Naive thymus-derived CD8-positive, alpha-beta T cell (primary cell): ENCODE data around the gene SLIT1. TPM values are rescaled to one million over a fixed set of nuclear protein-coding genes. Genes with fewer than 3 reads are reported as not detected.
"Not testable (repeated sequence)": the region's sequence is repeated elsewhere in the genome, so short reads cannot be mapped to it uniquely, and the experiment has no call there.

ENCODE experiments used
- ATAC-seq, 2 donors: fragments of 150-1000 bp; cut with Tn5 transposase in 1 of 2; sonication (Bioruptor Pico), chemical (Tn5 transposase) in 1 of 2; 1 replicate in 1 of 2; 2 replicates in 1 of 2; pipeline ENCODE4 v1.10.0; 2021; ENCODE audit warnings: mild to moderate bottlenecking in 2 of 2, moderate library complexity in 2 of 2
- POLR2A ChIA-PET: fragments of 350-600 bp; sonication (Branson Sonifier 250); formaldehyde crosslinking; loops from one replicate; lab custom pipeline; 2021; ENCODE audit warnings: antibody characterized with exemption; lab: Charles Lee
- DNase-seq, 10 donors: peaks; one replicate each; pipeline versions ENCODE4 v3.0.0 to v3.0.0-alpha.2; 2020 to 2022
- H3K27ac Mint-ChIP-seq, 10 donors: one replicate each; pipeline ENCODE4 v1.8.0; 2020 to 2022; ENCODE audit warnings: mild to moderate bottlenecking in 10 of 10, mixed read lengths in 10 of 10, moderate library complexity in 4 of 10, inconsistent platforms in 1 of 10
- H3K27me3 Mint-ChIP-seq, 5 donors: one replicate each; pipeline ENCODE4 v1.8.0; 2021 to 2022; ENCODE audit warnings: mixed read lengths in 5 of 5
- H3K36me3 Mint-ChIP-seq, 3 donors: one replicate each; pipeline ENCODE4 v1.8.0; 2020 to 2022; ENCODE audit warnings: mixed read lengths in 3 of 3, mild to moderate bottlenecking in 2 of 3, inconsistent platforms in 1 of 3
- H3K4me1 Mint-ChIP-seq, 4 donors: one replicate each; pipeline ENCODE4 v1.8.0; 2021 to 2022; ENCODE audit warnings: mixed read lengths in 4 of 4
- H3K4me3 Mint-ChIP-seq, 10 donors: one replicate each; pipeline ENCODE4 v1.8.0; 2020 to 2022; ENCODE audit warnings: mild to moderate bottlenecking in 10 of 10, mixed read lengths in 10 of 10, moderate library complexity in 6 of 10, inconsistent platforms in 1 of 10
- H3K9me3 Mint-ChIP-seq, 9 donors: one replicate each; pipeline ENCODE4 v1.8.0; 2020 to 2022; ENCODE audit warnings: mixed read lengths in 9 of 9, mild to moderate bottlenecking in 3 of 9, inconsistent platforms in 1 of 9, moderate library complexity in 1 of 9
- polyA plus RNA-seq, 3 donors: library from polyadenylated mRNA; unstranded; fragments of 300-500 nt; fragmentation: Illumina TruSeq; gene quantifications; one replicate each; pipeline ENCODE4 v1.2.3, GENCODE V29; 2021
- total RNA-seq, 8 experiments: library from RNA in 2 of 8; stranded (reverse) in 2 of 8; gene quantifications; one replicate each; pipeline ENCODE4 v1.2.3 and lab custom pipeline; 2021 to 2026

SLIT1 gene
- total and polyA plus RNA-seq, 5 experiments from 2014 or later: 0.05 to 0.26 (median 0.11) TPM; not detected in 2

DNA sequence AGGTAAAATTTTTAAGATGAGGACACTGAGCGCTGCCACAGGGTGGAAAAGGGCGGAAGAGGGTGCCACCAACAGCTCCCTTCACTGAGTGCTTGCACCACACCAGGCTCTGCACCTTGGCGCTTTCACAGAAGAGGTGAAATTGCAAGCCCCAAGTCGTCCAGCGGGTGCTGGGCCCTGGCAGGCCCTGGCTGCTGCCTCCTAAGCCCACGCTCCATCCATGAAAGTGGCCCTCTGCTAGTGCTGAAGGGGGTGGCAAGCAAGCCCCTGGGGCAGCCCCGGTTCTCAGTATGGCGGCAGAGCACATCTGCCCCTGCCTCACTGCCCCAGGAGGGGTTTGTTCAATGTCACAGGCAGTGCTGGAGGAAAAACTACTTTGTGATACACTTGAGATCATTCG, 95.1 kb downstream of the SLIT1 start:
- POLR2A ChIA-PET: no interaction called here
- no peaks in the 10 kb centered on the region for H3K9me3 Mint-ChIP-seq
- ATAC-seq (no peak), DNase-seq (no peak)
- peaks cover 0 to 10% (median 3%) of the 10 kb centered on the region in 4 donors for H3K4me1 Mint-ChIP-seq
- peaks cover 15 to 55% (median 32%) of the 10 kb centered on the region in 5 donors for H3K27me3 Mint-ChIP-seq
- no peak overlapping the region for H3K4me3 Mint-ChIP-seq
- no peak overlapping the region for H3K27ac Mint-ChIP-seq
- H3K36me3 Mint-ChIP-seq: no peaks in the 10 kb centered on the region

- H3K4me1 Mint-ChIP-seq: peaks cover 0 to 4% (median under 1%) of the 10 kb centered on the region in 4 donors
- peak overlapping the region in 1 of 10 donors; percentile 37 for H3K27ac Mint-ChIP-seq
- no peaks in the 10 kb centered on the region for H3K36me3 Mint-ChIP-seq
- ATAC-seq (no peak), DNase-seq (no peak)
- POLR2A ChIA-PET: no interaction called here
- H3K27me3 Mint-ChIP-seq: peaks cover 15 to 55% (median 33%) of the 10 kb centered on the region in 5 donors
- H3K4me3 Mint-ChIP-seq: no peak overlapping the region
- no peaks in the 10 kb centered on the region for H3K9me3 Mint-ChIP-seq
Measured at GRCh38 chr10:97090035-97090434, 95.7 kb downstream of the SLIT1 start.

DNA sequence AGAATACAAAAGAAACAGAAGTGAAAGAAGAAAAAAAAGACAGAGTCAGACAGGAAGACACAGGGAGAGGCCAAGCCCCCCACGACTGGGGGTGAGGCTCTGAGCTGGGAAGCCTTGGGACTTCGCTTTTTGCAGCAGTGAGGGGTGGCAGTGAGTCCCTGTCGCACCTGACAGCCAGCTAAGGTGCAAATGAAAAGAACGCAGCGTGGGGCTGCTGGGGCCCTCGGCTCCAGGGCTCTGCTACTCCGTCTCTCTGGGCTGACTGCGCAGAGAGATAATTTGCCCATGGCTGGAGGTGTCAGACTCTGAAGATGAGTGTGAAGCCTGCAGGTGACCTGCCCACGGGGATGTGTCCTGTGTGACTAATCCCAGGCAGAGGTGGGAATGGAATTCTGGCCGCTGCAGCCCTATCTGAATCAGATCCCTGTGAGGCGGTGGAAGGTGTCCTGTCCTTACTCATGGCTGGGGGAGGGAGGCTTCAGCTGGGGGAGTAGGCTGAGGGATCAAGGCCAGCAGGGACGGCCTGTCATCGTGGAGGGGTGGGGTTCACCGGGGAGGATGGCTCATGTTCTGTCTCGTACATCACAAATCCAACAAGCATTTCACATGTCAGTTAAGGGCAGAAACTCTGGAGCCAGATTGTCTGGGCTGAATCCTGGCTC, 96.4 kb downstream of the SLIT1 start:
- H3K4me3 Mint-ChIP-seq: no peak overlapping the region
- H3K4me1 Mint-ChIP-seq: peaks cover 0 to 2% (median 0%) of the 10 kb centered on the region in 4 donors
- no peak overlapping the region for H3K27ac Mint-ChIP-seq
- DNase-seq (no peak), ATAC-seq (no peak)
- no peaks in the 10 kb centered on the region for H3K9me3 Mint-ChIP-seq
- no peaks in the 10 kb centered on the region for H3K36me3 Mint-ChIP-seq
- peaks cover 14 to 61% (median 33%) of the 10 kb centered on the region in 5 donors for H3K27me3 Mint-ChIP-seq
- POLR2A ChIA-PET: no interaction called here

- Mint-ChIP-seq H3K9me3 (no peaks in the 10 kb centered on the region), H3K4me3 (no peak overlapping the region), H3K27ac (no peak overlapping the region), H3K4me1 (peaks cover 0 to 2% (median 0%) of the 10 kb centered on the region in 4 donors), H3K27me3 (peaks cover 17 to 77% (median 38%) of the 10 kb centered on the region in 5 donors), H3K36me3 (no peaks in the 10 kb centered on the region)
- POLR2A ChIA-PET: no interaction called here
- ATAC-seq (no peak), DNase-seq (no peak)
Measured at GRCh38 chr10:97087296-97087695, 98.5 kb downstream of the SLIT1 start.

GRCh38 chr10:97086530-97086929, 99.2 kb downstream of the SLIT1 start:
- Mint-ChIP-seq H3K4me1 (peaks cover 0 to 2% (median 0%) of the 10 kb centered on the region in 4 donors), H3K4me3 (no peak overlapping the region), H3K27me3 (peaks cover 18 to 81% (median 45%) of the 10 kb centered on the region in 5 donors), H3K36me3 (no peaks in the 10 kb centered on the region), H3K27ac (no peak overlapping the region), H3K9me3 (no peaks in the 10 kb centered on the region)
- POLR2A ChIA-PET: interaction anchor here (0.7 kb wide), 1 partner anchor 1527 kb away, joined by 3 read pairs; no protein-coding TSS in a partner anchor
- DNase-seq (no peak), ATAC-seq (no peak)

- no peak overlapping the region for H3K4me3 Mint-ChIP-seq
- ATAC-seq (no peak), DNase-seq (no peak)
- no peak overlapping the region for H3K27ac Mint-ChIP-seq
- no peaks in the 10 kb centered on the region for H3K9me3 Mint-ChIP-seq
- no peaks in the 10 kb centered on the region for H3K4me1 Mint-ChIP-seq
- POLR2A ChIA-PET: no interaction called here
- H3K27me3 Mint-ChIP-seq: peaks cover 13 to 78% (median 40%) of the 10 kb centered on the region in 5 donors
- no peaks in the 10 kb centered on the region for H3K36me3 Mint-ChIP-seq
Measured at GRCh38 chr10:97083228-97083829, 102.4 kb downstream of the SLIT1 start.

- not testable (repeated sequence) for H3K4me3 Mint-ChIP-seq, H3K9me3 Mint-ChIP-seq
- peaks cover 10 to 70% (median 38%) of the 10 kb centered on the region in 5 donors for H3K27me3 Mint-ChIP-seq
Measured at GRCh38 chr10:97082575-97082974, 103.2 kb downstream of the SLIT1 start.

DNA sequence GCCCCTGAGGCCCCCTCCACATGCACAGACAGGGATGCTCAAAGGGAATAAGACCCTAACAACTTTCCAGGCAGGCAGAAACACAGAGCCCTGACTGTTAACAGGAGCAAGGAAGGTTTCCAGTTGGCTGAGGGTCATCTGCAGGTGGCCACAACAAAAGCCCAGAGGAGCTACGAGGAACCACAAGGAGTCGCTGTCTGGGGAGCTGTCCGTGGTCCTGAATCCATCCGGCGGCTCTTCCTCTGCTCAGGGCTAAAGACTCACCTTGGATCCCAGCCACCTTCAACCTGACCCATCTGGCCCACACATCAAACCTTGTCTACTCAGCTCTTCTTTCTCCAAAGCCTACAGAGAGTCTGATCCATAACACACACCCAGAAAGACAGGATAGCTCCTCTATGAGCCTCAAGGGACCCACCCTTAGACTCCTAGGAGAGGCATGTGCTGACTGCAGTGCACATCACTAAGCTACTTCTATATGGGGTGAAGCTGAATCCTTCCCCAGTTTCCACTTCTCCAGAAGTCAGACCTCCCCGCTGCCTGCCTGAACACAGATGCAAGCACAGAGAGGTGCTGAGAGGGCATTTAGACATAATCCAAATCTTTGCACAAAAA, 104.0 kb downstream of the SLIT1 start:
- peak; percentile 3 to 72 (median 43) for DNase-seq
- peak in 1 of 2 donors; percentile 47 for ATAC-seq
- POLR2A ChIA-PET: no interaction called here
- H3K4me3 Mint-ChIP-seq: no peak overlapping the region
- H3K27ac Mint-ChIP-seq: no peak overlapping the region
- H3K27me3 Mint-ChIP-seq: peaks cover 9 to 62% (median 32%) of the 10 kb centered on the region in 5 donors
- no peaks in the 10 kb centered on the region for H3K36me3 Mint-ChIP-seq
- H3K4me1 Mint-ChIP-seq: no peaks in the 10 kb centered on the region
- no peaks in the 10 kb centered on the region for H3K9me3 Mint-ChIP-seq

More at GRCh38 chr10:97082575-97082974, 103.2 kb downstream of the SLIT1 start:
- ATAC-seq, H3K4me1 Mint-ChIP-seq, POLR2A ChIA-PET, H3K27ac Mint-ChIP-seq, DNase-seq, H3K36me3 Mint-ChIP-seq: not testable (repeated sequence)

DNA sequence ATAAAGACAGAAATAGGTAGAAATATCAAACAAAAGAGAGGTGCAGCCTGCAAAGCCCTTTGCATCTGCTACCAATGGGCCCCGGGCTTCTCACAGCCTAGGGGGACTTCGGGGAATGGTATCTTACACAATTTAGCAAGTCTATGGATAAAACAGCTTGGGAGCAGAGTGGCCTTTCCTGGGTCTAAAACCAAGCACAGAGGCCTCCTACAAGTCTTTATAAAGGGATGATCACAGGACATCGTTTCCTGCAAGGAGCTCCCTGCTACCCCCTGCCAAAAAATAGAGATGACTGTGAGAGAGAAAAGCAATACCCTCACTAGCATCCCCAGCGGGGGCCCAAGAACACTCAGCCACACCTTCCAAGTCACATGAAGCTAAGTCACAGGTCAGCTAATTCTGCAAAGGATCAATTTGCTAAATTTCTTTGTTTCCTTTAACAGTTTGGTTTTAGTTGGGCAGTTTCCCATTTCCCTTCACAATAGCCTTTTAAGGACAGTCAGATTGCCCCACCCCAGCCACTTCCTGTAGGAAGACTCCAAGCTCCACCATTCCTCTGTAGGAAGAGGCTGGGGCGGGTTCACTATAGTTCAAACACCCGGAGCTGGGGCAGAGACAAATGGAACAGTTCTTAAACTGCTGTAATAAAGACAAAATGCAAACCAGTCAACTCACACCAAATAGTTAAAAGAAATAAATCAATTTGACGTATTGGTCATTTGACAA, 105.5 kb downstream of the SLIT1 start:
- H3K27me3 Mint-ChIP-seq: peaks cover 10 to 55% (median 27%) of the 10 kb centered on the region in 5 donors
- no peaks in the 10 kb centered on the region for H3K9me3 Mint-ChIP-seq
- H3K4me3 Mint-ChIP-seq: no peak overlapping the region
- no peaks in the 10 kb centered on the region for H3K4me1 Mint-ChIP-seq
- DNase-seq (no peak), ATAC-seq (no peak)
- H3K27ac Mint-ChIP-seq: no peak overlapping the region
- no peaks in the 10 kb centered on the region for H3K36me3 Mint-ChIP-seq
- POLR2A ChIA-PET: no interaction called here

DNA sequence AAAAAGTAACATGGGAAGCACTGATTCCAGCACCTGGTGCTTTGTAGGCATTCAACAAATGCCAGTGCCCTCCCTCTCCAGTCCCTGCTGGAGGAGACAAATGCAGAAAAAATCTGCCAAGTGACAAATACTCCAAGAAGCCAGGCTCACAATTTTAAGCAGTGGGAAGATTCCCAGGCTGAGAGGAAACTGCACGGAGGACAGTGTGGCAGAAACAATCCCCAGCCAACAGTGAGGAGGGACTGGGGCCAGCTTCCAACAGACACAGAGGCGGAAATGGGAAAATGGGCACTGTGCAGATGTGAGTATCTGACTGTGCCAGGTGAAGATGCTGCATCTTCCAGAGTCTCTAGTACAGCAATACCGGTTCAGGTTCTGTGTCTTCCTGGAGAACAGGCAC, 106.3 kb downstream of the SLIT1 start:
- H3K4me1 Mint-ChIP-seq: no peaks in the 10 kb centered on the region
- H3K4me3 Mint-ChIP-seq: no peak overlapping the region
- no peaks in the 10 kb centered on the region for H3K9me3 Mint-ChIP-seq
- POLR2A ChIA-PET: no interaction called here
- no peak for ATAC-seq
- DNase-seq: no peak
- H3K27me3 Mint-ChIP-seq: peaks cover 9 to 51% (median 26%) of the 10 kb centered on the region in 5 donors
- no peaks in the 10 kb centered on the region for H3K36me3 Mint-ChIP-seq
- peak overlapping the region in 1 of 10 donors; percentile 6 for H3K27ac Mint-ChIP-seq

DNA sequence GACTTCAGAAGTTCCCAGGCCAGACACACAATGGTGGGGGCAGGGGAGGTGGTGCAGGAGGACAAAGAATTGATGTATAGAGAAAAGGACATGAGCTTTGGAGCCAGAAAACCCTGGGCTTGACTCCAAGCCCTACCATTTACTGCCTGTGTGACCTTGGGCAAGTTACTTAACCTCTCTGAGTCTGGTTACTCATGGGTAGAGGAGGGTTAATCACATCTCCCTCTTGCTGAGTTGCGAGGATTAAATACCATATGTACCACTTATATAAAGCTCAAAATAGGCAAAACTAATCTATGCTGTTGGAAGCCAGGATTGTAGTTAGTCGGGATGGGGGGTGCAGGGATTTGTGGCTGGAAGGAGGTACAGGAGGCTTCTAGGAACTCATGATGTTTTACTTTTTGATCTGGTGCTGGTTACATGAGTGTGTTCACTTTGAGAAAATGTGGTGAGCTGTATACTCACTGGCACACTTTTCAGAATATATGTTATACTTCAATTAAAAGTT, 106.8 kb downstream of the SLIT1 start:
- no peaks in the 10 kb centered on the region for H3K9me3 Mint-ChIP-seq
- DNase-seq: no peak
- H3K27ac Mint-ChIP-seq: no peak overlapping the region
- no peaks in the 10 kb centered on the region for H3K4me1 Mint-ChIP-seq
- no peak overlapping the region for H3K4me3 Mint-ChIP-seq
- H3K27me3 Mint-ChIP-seq: peaks cover 9 to 51% (median 28%) of the 10 kb centered on the region in 5 donors
- H3K36me3 Mint-ChIP-seq: no peaks in the 10 kb centered on the region
- POLR2A ChIA-PET: no interaction called here
- no peak for ATAC-seq

- no peaks in the 10 kb centered on the region for H3K9me3 Mint-ChIP-seq
- H3K36me3 Mint-ChIP-seq: no peaks in the 10 kb centered on the region
- H3K4me3 Mint-ChIP-seq: no peak overlapping the region
- peaks cover 12 to 51% (median 26%) of the 10 kb centered on the region in 5 donors for H3K27me3 Mint-ChIP-seq
- POLR2A ChIA-PET: no interaction called here
- no peaks in the 10 kb centered on the region for H3K4me1 Mint-ChIP-seq
- ATAC-seq (no peak), DNase-seq (no peak)
- no peak overlapping the region for H3K27ac Mint-ChIP-seq
Measured at GRCh38 chr10:97078261-97078937, 107.4 kb downstream of the SLIT1 start.
